CD14-positive monocyte (primary cell): Measurements from ENCODE around the gene ABCG8. TPM values are rescaled to one million over a fixed set of nuclear protein-coding genes. Genes with fewer than 3 reads are reported as not detected.

Source experiments
- DNase-seq, 3 donors: peaks; one replicate each; pipeline ENCODE4 v3.0.0-alpha.2; 2011 to 2022
- H2AFZ ChIP-seq: 2 replicates; pipeline ENCODE4 v1.6.0; 2012; ENCODE audit warnings: mild to moderate bottlenecking, low read depth, low read length, inconsistent platforms; ENCODE audit not compliant: insufficient read depth, poor library complexity, severe bottlenecking
- H3K27ac ChIP-seq, 2 donors: 1 replicate in 1 of 2; 2 replicates in 1 of 2; pipeline ENCODE4 v1.5.1; 2012 to 2013; ENCODE audit warnings: low read length in 2 of 2, control low read depth in 1 of 2, inconsistent platforms in 1 of 2, low read depth in 1 of 2, mild to moderate bottlenecking in 1 of 2
- H3K27me3 ChIP-seq, 2 donors: one replicate each; pipeline versions ENCODE4 v1.6.0 to v1.6.1; 2011 to 2013; ENCODE audit warnings: low read length in 2 of 2; ENCODE audit not compliant: control insufficient read depth in 2 of 2, insufficient read depth in 2 of 2
- H3K36me3 ChIP-seq, 2 donors: replicated peaks in 1 of 2; 1 replicate in 1 of 2; 2 replicates in 1 of 2; pipeline versions ENCODE4 v1.5.1 to v1.6.1; 2012 to 2013; ENCODE audit warnings: low read length in 2 of 2, control low read depth in 1 of 2, inconsistent platforms in 1 of 2, mild to moderate bottlenecking in 1 of 2; ENCODE audit not compliant: insufficient read depth in 2 of 2, control insufficient read depth in 1 of 2
- H3K4me1 ChIP-seq, 2 donors: 1 replicate in 1 of 2; 2 replicates in 1 of 2; pipeline versions ENCODE4 v1.5.1 to v1.6.1; 2012 to 2013; ENCODE audit warnings: low read length in 2 of 2, control low read depth in 1 of 2, inconsistent platforms in 1 of 2, mild to moderate bottlenecking in 1 of 2, moderate library complexity in 1 of 2; ENCODE audit not compliant: insufficient read depth in 2 of 2, control insufficient read depth in 1 of 2
- H3K4me2 ChIP-seq: replicated peaks from 2 replicates; pipeline ENCODE3; 2012; ENCODE audit warnings: low read length, moderate library complexity, mild to moderate bottlenecking; ENCODE audit not compliant: poor library complexity, severe bottlenecking; ENCODE audit errors: extremely low read depth
- H3K4me3 ChIP-seq, 3 experiments: fragments of 200-600 bp in 1 of 3; sonication (generic) in 1 of 3; replicated peaks in 1 of 3; 1 replicate in 2 of 3; 2 replicates in 1 of 3; pipeline ENCODE4 v1.5.1; 2011 to 2013; ENCODE audit warnings: low read length in 3 of 3, mild to moderate bottlenecking in 3 of 3, control low read depth in 2 of 3, low read depth in 2 of 3, inconsistent platforms in 1 of 3, moderate library complexity in 1 of 3
- H3K79me2 ChIP-seq: 2 replicates; pipeline ENCODE4 v1.6.0; 2012; ENCODE audit warnings: mild to moderate bottlenecking, control low read depth, inconsistent platforms, low read length, moderate library complexity; ENCODE audit not compliant: insufficient read depth
- H3K9ac ChIP-seq: 2 replicates; pipeline ENCODE4 v1.6.0; 2017; ENCODE audit warnings: low read length, mild to moderate bottlenecking; ENCODE audit not compliant: insufficient read depth, poor library complexity, severe bottlenecking
- H3K9me3 ChIP-seq, 2 donors: replicated peaks in 1 of 2; 1 replicate in 1 of 2; 2 replicates in 1 of 2; pipeline versions ENCODE4 v1.5.1 to v1.6.1; 2012 to 2013; ENCODE audit warnings: low read length in 2 of 2, control low read depth in 1 of 2; ENCODE audit not compliant: control insufficient read depth in 1 of 2, insufficient read depth in 1 of 2
- H4K20me1 ChIP-seq: 2 replicates; pipeline ENCODE4 v1.6.0; 2012; ENCODE audit warnings: mild to moderate bottlenecking, low read length, control low read depth, moderate library complexity; ENCODE audit not compliant: insufficient read depth
- H3K27ac Mint-ChIP-seq, 7 donors: one replicate each; pipeline ENCODE4 v1.8.0; 2020; ENCODE audit warnings: mild to moderate bottlenecking in 7 of 7, mixed read lengths in 7 of 7, moderate library complexity in 6 of 7, inconsistent platforms in 2 of 7
- H3K27me3 Mint-ChIP-seq, 3 donors: one replicate each; pipeline ENCODE4 v1.8.0; 2021 to 2022; ENCODE audit warnings: low read depth in 3 of 3, mild to moderate bottlenecking in 3 of 3, mixed read lengths in 3 of 3, moderate library complexity in 3 of 3, inconsistent platforms in 1 of 3
- H3K36me3 Mint-ChIP-seq, 2 donors: one replicate each; pipeline ENCODE4 v1.8.0; 2020; ENCODE audit warnings: mixed read lengths in 2 of 2, inconsistent platforms in 1 of 2, mild to moderate bottlenecking in 1 of 2
- H3K4me1 Mint-ChIP-seq: one replicate; pipeline ENCODE4 v1.8.0; 2020; ENCODE audit warnings: mild to moderate bottlenecking, mixed read lengths
- H3K4me3 Mint-ChIP-seq, 2 donors: one replicate each; pipeline ENCODE4 v1.8.0; 2020; ENCODE audit warnings: mild to moderate bottlenecking in 2 of 2, mixed read lengths in 2 of 2, moderate library complexity in 1 of 2
- H3K9me3 Mint-ChIP-seq, 7 donors: one replicate each; pipeline ENCODE4 v1.8.0; 2020 to 2022; ENCODE audit warnings: mixed read lengths in 7 of 7, mild to moderate bottlenecking in 6 of 7, moderate library complexity in 6 of 7, inconsistent platforms in 2 of 7
- CTCF ChIP-seq: fragments of 200-600 bp; IDR thresholded peaks from one replicate; pipeline ENCODE4 v1.8.0; 2022; ENCODE audit warnings: antibody characterized with exemption, mild to moderate bottlenecking
- WGBS: methylation state at CpG from one replicate; pipeline ENCODE4 v1.1.5; 2013; ENCODE audit warnings: missing lambda C conversion rate; ENCODE audit not compliant: insufficient coverage; 5-methylcytosine and 5-hydroxymethylcytosine counted together
- intact Hi-C, 2 donors: fragments of 100-400 bp; cut with micrococcal nuclease; formaldehyde crosslinking; loops; one replicate each; pipeline versions ENCODE4 v1.15.0 to v1.15.1; 2023
- polyA plus RNA-seq, 3 donors: library from polyadenylated mRNA; depleted of rRNA in 1 of 3; unstranded in 2 of 3; stranded (reverse) in 1 of 3; fragments of 300-500 nt in 2 of 3; fragments of >200 nt in 1 of 3; fragmentation: Illumina TruSeq in 2 of 3; gene quantifications; 1 replicate in 2 of 3; 2 replicates in 1 of 3; pipeline ENCODE4 v1.2.3, GENCODE V29; 2012 to 2021

The ABCG8 gene
- polyA plus RNA-seq, 3 donors, result not detected

- H3K4me2 ChIP-seq, result no peak overlapping the region
- H3K27me3 Mint-ChIP-seq, result peaks cover 5 to 10% (median 7%) of the 10 kb centered on the region in 3 donors
- H3K4me1 ChIP-seq, result no peaks in the 10 kb centered on the region
- intact Hi-C loops, result no loop called here
- no peak overlapping the region for H3K9ac ChIP-seq
- no peaks in the 10 kb centered on the region for H3K36me3 Mint-ChIP-seq
- H3K4me1 Mint-ChIP-seq, result no peaks in the 10 kb centered on the region
- no peaks in the 10 kb centered on the region for H3K9me3 Mint-ChIP-seq
- H3K9me3 ChIP-seq, result no peaks in the 10 kb centered on the region
- H3K4me3 Mint-ChIP-seq, result no peak overlapping the region
- no peak for DNase-seq
- H3K27ac Mint-ChIP-seq, result no peak overlapping the region
- H3K27ac ChIP-seq, result no peak overlapping the region
- no peak for TF ChIP-seq CTCF
- no peak overlapping the region for H3K4me3 ChIP-seq
- H3K36me3 ChIP-seq, result no peaks in the 10 kb centered on the region
- H3K27me3 ChIP-seq, result no peaks in the 10 kb centered on the region
- no peaks in the 10 kb centered on the region for H3K79me2 ChIP-seq
- no CpG with 5 or more reads among the region's 1 CpG for WGBS
- H4K20me1 ChIP-seq, result no peaks in the 10 kb centered on the region
- H2AFZ ChIP-seq, result no peak overlapping the region
Measured at GRCh38 chr2:43845181-43845580, 6.4 kb downstream of the ABCG8 start.

GRCh38 chr2:43846140-43846793, 7.5 kb downstream of the ABCG8 start:
- Mint-ChIP-seq H3K36me3 (no peaks in the 10 kb centered on the region), H3K27me3 (peaks cover 5 to 10% (median 10%) of the 10 kb centered on the region in 3 donors), H3K27ac (no peak overlapping the region), H3K4me1 (no peaks in the 10 kb centered on the region), H3K4me3 (no peak overlapping the region), H3K9me3 (no peaks in the 10 kb centered on the region)
- H3K27me3 ChIP-seq, result no peaks in the 10 kb centered on the region
- no peak for TF ChIP-seq CTCF
- H3K4me3 ChIP-seq, result no peak overlapping the region
- no peaks in the 10 kb centered on the region for H3K4me1 ChIP-seq
- no peak overlapping the region for H3K4me2 ChIP-seq
- 91% methylated on average over 3 of the region's 5 CpGs for WGBS
- DNase-seq, result no peak
- H3K79me2 ChIP-seq, result no peaks in the 10 kb centered on the region
- no peaks in the 10 kb centered on the region for H3K9me3 ChIP-seq
- H3K9ac ChIP-seq, result no peak overlapping the region
- no peaks in the 10 kb centered on the region for H4K20me1 ChIP-seq
- intact Hi-C loops, result no loop called here
- H3K27ac ChIP-seq, result no peak overlapping the region
- no peak overlapping the region for H2AFZ ChIP-seq
- H3K36me3 ChIP-seq, result no peaks in the 10 kb centered on the region
